Mammary epithelial cell (primary cell): ENCODE measurements around the gene ST3GAL2.

ENCODE experiments used
- EZH2 ChIP-seq: IDR thresholded peaks from 2 replicates; pipeline ENCODE4 v1.6.1; 2012; ENCODE audit warnings: low read length, inconsistent platforms, borderline replicate concordance
- TF ChIP-seq, protein P1 (sequence below), 2 donors: IDR thresholded peaks in 1 of 2; conservative IDR thresholded peaks in 1 of 2; 2 replicates each; pipeline ENCODE4 v1.5.1; 2011 to 2012; ENCODE audit warnings: inconsistent platforms in 2 of 2, low read length in 2 of 2, mild to moderate bottlenecking in 2 of 2, control low read depth in 1 of 2, low read depth in 1 of 2; ENCODE audit not compliant: insufficient read depth in 1 of 2; ENCODE audit errors: extremely low read depth in 1 of 2

DNA sequence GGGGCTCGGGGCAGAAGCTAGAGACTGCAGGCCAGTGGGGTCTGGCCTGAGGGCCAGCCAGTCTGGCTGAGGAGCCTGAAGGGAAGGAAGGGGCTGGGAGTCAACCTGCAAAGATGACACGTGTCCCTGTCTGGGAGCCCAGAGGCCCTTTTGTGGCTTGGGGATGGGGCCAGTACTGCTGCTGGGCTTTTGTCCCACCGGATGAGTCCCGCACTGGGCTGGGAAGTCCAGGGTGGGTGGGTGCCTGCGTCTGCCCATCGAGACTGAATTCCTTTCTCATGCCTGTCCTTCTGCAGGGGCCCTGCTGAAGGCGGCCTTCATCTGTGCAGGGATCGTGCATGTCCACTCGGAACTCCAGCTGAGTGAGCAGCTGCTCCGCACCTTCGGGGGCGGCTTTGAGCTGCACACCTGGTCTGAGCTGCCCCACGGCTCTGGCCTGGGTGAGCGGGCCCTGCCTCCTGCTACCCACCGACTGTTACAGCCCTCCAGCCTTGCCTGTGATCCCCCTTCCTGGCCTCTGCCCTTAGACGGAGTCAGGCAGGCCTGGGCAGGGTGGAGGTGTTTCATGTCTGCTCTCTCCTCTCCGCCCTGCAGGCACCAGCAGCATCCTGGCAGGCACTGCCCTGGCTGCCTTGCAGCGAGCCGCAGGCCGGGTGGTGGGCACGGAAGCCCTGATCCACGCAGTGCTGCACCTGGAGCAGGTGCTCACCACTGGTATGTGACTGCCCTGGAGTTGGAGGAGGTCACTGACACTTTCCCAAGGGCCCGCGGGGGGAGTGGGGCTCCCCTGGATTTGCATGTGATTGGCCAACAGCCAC lies 36.4 kb upstream of the ST3GAL2 start:
- TF ChIP-seq, protein P1, sequence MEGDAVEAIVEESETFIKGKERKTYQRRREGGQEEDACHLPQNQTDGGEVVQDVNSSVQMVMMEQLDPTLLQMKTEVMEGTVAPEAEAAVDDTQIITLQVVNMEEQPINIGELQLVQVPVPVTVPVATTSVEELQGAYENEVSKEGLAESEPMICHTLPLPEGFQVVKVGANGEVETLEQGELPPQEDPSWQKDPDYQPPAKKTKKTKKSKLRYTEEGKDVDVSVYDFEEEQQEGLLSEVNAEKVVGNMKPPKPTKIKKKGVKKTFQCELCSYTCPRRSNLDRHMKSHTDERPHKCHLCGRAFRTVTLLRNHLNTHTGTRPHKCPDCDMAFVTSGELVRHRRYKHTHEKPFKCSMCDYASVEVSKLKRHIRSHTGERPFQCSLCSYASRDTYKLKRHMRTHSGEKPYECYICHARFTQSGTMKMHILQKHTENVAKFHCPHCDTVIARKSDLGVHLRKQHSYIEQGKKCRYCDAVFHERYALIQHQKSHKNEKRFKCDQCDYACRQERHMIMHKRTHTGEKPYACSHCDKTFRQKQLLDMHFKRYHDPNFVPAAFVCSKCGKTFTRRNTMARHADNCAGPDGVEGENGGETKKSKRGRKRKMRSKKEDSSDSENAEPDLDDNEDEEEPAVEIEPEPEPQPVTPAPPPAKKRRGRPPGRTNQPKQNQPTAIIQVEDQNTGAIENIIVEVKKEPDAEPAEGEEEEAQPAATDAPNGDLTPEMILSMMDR (conservative IDR thresholded peaks at IDR 0.05 in 1 of 2, IDR thresholded peaks at IDR 0.05 in 1 of 2; ENCODE audit: extremely low read depth in 1 of 2, insufficient read depth in 1 of 2, low read depth in 1 of 2, low read length in 2 of 2) = no peak
- TF ChIP-seq EZH2 = no peak
